Heart left ventricle (tissue), 13 donors: ENCODE measurements around the gene ARHGAP15.

Experiments
- POLR2A ChIP-seq, 2 donors: fragments of 450-650 bp; IDR thresholded peaks; one replicate each; pipeline ENCODE4 v1.6.1; 2017; ENCODE audit warnings: antibody characterized with exemption in 2 of 2, mild to moderate bottlenecking in 2 of 2, moderate library complexity in 2 of 2
- TF ChIP-seq, protein P1 (sequence below), 12 donors: fragments of 200-600 bp; sonication (generic) in 4 of 12; IDR thresholded peaks; one replicate each; pipeline versions ENCODE4 v1.5.0 to v1.8.0; 2018 to 2022; ENCODE audit warnings: antibody characterized with exemption in 12 of 12, mild to moderate bottlenecking in 5 of 12
- donor health status: ischemic (EF 13 %, LVEDD 7.1; RV severe dilation, severe dysfunction).
- donor health status: DM: no; HTN: yes; CAD: no.
- donor health status: DM: no; HTN: no; CAD: no.
- donor health status: ischemic (EF 25% LVEDD 6.9; RV normal size, moderate dysfunction).
- donor health status: ischemic (EF 25% LVEDD 5.7; RV mildly dilated, moderate dysfunction).
- donor health status: ischemic (EF 35%, LVEDD 5.7; RV mildly dilated, moderate dysfunction).
- donor health status: nonischemic (EF 11% LVEDD 7.7; RV severe dilation, severe dysfunction).
- donor health status: DM: yes; HTN: yes; CAD: no.
- donor health status: PGD.
- donor health status: ischemic (EF 29% LVEDD 5.4; RV normal size, mild dysfunction).
- donor health status: nonischemic (EF 23%, LVEDD 6.1; RV moderate dilation, normal function).

DNA sequence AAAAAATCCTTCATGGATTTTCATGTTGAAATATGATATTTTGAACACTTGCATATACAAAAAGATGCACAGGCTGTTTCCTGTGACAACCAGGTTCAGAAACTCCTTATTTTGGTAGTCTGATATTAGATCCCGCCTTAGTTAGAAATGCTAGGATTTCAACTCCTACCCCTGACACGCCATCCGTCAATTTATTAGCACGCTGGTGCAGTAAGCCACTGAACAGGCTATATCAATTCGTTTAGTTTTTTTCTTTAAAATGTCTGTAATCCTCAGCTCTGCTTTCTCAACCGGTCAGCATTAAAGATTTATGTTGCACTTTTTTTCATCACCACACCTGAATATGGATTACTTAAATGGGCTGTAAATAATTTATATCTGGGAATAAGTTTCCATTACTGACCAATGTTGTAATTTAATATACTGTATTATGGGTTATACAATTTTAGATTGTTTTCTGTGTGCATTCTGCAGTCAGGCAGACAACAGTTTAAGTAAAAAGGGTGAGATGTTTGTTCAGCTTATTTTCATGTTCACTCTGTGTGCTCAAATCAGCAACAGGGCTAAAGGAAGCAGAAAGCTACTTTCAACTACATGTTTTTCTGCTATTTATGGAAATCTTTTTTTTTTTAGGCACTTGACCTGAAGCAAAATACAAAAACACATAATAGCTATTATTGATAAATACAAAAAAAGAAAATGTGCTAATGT is 227.7 kb downstream of the ARHGAP15 start:
- TF ChIP-seq, protein P1, sequence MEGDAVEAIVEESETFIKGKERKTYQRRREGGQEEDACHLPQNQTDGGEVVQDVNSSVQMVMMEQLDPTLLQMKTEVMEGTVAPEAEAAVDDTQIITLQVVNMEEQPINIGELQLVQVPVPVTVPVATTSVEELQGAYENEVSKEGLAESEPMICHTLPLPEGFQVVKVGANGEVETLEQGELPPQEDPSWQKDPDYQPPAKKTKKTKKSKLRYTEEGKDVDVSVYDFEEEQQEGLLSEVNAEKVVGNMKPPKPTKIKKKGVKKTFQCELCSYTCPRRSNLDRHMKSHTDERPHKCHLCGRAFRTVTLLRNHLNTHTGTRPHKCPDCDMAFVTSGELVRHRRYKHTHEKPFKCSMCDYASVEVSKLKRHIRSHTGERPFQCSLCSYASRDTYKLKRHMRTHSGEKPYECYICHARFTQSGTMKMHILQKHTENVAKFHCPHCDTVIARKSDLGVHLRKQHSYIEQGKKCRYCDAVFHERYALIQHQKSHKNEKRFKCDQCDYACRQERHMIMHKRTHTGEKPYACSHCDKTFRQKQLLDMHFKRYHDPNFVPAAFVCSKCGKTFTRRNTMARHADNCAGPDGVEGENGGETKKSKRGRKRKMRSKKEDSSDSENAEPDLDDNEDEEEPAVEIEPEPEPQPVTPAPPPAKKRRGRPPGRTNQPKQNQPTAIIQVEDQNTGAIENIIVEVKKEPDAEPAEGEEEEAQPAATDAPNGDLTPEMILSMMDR (IDR thresholded peaks at IDR 0.05): no peak
- no peak for TF ChIP-seq POLR2A (IDR thresholded peaks at IDR 0.05)
